Measurements from ENCODE around the gene VCP.
"Not testable (repeated sequence)": the region's sequence is repeated elsewhere in the genome, so short reads cannot be mapped to it uniquely, and the experiment has no call there.

The VCP gene

DNA sequence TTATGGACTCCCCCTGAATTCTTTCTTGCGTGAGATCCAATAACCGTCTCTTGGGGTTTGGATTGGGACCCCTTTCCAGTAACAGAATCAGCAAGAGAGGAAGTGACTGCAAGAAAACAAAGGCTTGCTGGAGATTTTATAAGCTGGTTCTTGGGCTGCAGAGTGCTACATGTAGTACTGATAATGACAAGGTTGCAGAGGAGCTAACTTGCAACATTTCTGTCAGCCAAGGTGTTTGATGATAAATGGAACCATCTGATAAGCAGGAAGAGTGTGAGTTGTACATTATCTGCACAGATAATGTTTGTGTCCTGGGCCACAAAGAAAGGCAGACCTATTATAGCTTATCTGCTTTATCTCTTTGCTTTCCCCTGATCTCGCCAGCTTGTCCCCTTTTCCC is 45.8 kb downstream of the VCP start:
- TF ChIP-seq, protein P1, sequence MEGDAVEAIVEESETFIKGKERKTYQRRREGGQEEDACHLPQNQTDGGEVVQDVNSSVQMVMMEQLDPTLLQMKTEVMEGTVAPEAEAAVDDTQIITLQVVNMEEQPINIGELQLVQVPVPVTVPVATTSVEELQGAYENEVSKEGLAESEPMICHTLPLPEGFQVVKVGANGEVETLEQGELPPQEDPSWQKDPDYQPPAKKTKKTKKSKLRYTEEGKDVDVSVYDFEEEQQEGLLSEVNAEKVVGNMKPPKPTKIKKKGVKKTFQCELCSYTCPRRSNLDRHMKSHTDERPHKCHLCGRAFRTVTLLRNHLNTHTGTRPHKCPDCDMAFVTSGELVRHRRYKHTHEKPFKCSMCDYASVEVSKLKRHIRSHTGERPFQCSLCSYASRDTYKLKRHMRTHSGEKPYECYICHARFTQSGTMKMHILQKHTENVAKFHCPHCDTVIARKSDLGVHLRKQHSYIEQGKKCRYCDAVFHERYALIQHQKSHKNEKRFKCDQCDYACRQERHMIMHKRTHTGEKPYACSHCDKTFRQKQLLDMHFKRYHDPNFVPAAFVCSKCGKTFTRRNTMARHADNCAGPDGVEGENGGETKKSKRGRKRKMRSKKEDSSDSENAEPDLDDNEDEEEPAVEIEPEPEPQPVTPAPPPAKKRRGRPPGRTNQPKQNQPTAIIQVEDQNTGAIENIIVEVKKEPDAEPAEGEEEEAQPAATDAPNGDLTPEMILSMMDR (IDR thresholded peaks at IDR 0.05; ENCODE audit: low read length, missing control alignments), result no peak
- no peak overlapping the region for H3K4me3 ChIP-seq (replicated peaks; ENCODE audit: low read depth, low read length)
- peak; percentile 28 for DNase-seq (ENCODE audit: low read depth)

DNA sequence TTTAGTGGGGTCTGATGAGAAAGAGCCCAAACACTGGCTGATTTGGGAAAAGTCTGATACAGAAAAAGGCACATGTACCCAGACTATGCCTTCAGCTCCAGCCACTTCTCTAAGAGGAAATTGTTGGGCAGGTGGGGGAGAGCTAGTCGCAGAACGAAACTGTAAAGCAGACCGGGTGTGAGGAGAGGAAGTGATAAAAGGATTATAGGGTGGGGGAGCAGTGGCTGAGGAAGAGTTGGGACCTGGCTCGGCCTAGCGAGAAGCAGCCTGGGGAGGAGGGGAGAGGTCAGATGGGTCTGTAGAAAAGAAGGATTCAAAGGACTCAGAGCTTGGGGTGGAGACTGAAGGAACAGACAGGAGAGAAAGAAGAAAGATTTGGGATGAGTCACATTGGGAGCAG is 49.0 kb downstream of the VCP start:
- DNase-seq (ENCODE audit: low read depth), result not testable (repeated sequence)

DNA sequence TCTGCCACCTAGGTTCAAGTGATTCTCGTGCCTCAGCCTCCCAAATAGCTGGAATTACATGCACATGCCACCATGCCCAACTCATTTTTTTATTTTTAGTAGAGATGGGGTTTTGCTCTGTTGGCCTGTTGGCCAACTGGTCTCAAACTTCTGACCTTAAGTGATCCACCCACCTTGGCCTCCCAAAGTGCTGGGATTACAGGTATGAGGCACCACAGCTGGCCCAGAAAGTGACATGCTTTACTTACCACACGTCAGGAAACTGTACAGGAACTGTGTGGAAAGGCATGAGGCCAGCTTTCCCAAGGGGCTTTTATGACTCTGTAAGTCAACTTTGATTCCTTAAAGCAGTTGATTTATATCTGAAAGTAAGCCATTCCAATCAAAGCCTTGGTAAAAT is 57.9 kb downstream of the VCP start:
- no peak for DNase-seq (ENCODE audit: low read depth)
- H3K4me3 ChIP-seq (replicated peaks; ENCODE audit: low read depth, low read length), result no peak overlapping the region
- TF ChIP-seq, protein P1 (IDR thresholded peaks at IDR 0.05; ENCODE audit: low read length, missing control alignments), result no peak

More for the DNA sequence above, 49.0 kb downstream of the VCP start:
- not testable (repeated sequence) for H3K4me3 ChIP-seq (replicated peaks; ENCODE audit: low read depth, low read length)

DNA sequence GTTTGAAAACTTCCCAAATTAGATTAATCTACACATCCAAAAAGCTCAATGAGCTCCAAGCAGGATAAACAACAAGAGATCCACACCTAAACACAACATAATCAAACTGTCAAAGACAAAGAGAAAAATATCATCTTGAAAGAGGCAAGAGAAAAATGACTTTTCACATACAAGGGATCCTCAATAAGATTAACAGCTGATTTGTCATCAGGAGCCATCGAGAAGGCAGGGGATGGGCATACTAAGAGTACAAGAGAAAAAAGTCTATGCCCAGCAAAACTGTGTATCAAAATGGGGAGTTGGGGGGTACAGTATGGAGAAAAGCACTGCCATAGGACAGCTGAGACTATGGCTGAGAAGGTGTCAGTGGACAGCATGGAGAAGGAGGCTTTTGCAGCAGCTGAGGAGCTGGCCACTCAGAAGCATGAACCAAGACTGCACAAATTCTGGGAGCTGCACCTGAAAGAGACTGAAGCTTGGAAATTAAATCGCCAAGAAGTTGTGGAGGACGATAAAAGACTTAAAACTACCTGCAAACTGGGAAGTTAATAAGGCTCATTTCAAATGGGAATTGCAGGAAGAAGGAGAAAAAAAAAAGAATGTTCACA is 62.0 kb downstream of the VCP start:
- no peak for DNase-seq (ENCODE audit: low read depth)
- no peak overlapping the region for H3K4me3 ChIP-seq (replicated peaks; ENCODE audit: low read depth, low read length)
- TF ChIP-seq, protein P1 (IDR thresholded peaks at IDR 0.05; ENCODE audit: low read length, missing control alignments), result no peak

All from fibroblast of pulmonary artery (primary cell).